GM23248 (cell line): ENCODE measurements around the gene KNDC1.

Experiments used
- EZH2 ChIP-seq: fragments of 200-600 bp; sonication (generic); IDR thresholded peaks from 2 replicates; pipeline ENCODE4 v1.6.1; 2018; ENCODE audit warnings: antibody characterized with exemption, mild to moderate bottlenecking; ENCODE audit not compliant: insufficient read depth, poor library complexity, severe bottlenecking
- EZH2phosphoT487 ChIP-seq: fragments of 200-600 bp; sonication (generic); IDR thresholded peaks from 2 replicates; pipeline ENCODE4 v1.6.1; 2018; ENCODE audit warnings: antibody characterized with exemption, moderate library complexity, mild to moderate bottlenecking, low read depth; ENCODE audit not compliant: insufficient read depth

- TF ChIP-seq EZH2phosphoT487 (no peak), EZH2 (no peak)
Observed at GRCh38 chr10:133219782-133220181, 59.8 kb downstream of the KNDC1 start.
